ENCODE measurements around the gene PRPF4.

Gene PRPF4

DNA sequence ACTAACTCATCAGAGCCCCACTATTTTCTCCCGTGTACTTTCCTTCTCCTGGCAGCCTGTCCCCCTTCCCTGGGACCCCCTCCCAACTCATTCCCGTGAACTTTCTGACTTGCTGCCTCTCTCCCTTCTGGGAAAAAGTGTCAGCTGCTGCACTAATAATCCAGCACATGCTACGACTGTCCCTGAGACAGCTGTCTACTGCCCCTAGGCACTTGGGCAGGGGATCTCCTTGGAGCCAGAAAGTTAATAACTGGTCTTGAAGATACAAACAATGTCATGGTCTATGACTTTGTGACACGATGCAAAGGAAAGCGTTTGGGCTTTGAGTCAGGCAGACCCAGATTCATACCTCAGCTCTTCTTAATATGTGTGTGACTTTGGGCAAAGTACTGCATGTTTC, 37.8 kb downstream of the PRPF4 start:
- Histone ChIP-seq H3K9ac (ENCODE audit: low read depth, low read length, poor library complexity, severe bottlenecking) (no peak overlapping the region), H3F3A (ENCODE audit: low read depth) (no peaks in the 10 kb centered on the region), H3K9me2 (replicated peaks; ENCODE audit: low read depth, low read length) (no peaks in the 10 kb centered on the region), H4K20me1 (ENCODE audit: insufficient read depth, low read length, poor library complexity, severe bottlenecking) (no peaks in the 10 kb centered on the region), H3K4me3 (ENCODE audit: low read length, poor library complexity, severe bottlenecking) (no peak overlapping the region), H2AFZ (ENCODE audit: low read length) (no peak overlapping the region), H3K27me3 (ENCODE audit: insufficient read depth, low read length, poor library complexity, severe bottlenecking) (no peaks in the 10 kb centered on the region), H3K4me1 (ENCODE audit: insufficient read depth, low read length, poor library complexity, severe bottlenecking) (no peaks in the 10 kb centered on the region), H3K9me3 (ENCODE audit: insufficient read depth, low read depth, low read length) (no peaks in the 10 kb centered on the region), H3K36me3 (ENCODE audit: insufficient read depth, low read length) (no peaks in the 10 kb centered on the region), H3K79me2 (ENCODE audit: insufficient read depth, low read length) (no peaks in the 10 kb centered on the region), H3K4me2 (ENCODE audit: low read depth, low read length, poor library complexity, severe bottlenecking) (no peak overlapping the region)
- TF ChIP-seq EZH2phosphoT487 (IDR thresholded peaks at IDR 0.05; ENCODE audit: borderline replicate concordance) = no peak
- TF ChIP-seq, protein P1, sequence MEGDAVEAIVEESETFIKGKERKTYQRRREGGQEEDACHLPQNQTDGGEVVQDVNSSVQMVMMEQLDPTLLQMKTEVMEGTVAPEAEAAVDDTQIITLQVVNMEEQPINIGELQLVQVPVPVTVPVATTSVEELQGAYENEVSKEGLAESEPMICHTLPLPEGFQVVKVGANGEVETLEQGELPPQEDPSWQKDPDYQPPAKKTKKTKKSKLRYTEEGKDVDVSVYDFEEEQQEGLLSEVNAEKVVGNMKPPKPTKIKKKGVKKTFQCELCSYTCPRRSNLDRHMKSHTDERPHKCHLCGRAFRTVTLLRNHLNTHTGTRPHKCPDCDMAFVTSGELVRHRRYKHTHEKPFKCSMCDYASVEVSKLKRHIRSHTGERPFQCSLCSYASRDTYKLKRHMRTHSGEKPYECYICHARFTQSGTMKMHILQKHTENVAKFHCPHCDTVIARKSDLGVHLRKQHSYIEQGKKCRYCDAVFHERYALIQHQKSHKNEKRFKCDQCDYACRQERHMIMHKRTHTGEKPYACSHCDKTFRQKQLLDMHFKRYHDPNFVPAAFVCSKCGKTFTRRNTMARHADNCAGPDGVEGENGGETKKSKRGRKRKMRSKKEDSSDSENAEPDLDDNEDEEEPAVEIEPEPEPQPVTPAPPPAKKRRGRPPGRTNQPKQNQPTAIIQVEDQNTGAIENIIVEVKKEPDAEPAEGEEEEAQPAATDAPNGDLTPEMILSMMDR (conservative IDR thresholded peaks at IDR 0.05; ENCODE audit: low read length) = no peak

DNA sequence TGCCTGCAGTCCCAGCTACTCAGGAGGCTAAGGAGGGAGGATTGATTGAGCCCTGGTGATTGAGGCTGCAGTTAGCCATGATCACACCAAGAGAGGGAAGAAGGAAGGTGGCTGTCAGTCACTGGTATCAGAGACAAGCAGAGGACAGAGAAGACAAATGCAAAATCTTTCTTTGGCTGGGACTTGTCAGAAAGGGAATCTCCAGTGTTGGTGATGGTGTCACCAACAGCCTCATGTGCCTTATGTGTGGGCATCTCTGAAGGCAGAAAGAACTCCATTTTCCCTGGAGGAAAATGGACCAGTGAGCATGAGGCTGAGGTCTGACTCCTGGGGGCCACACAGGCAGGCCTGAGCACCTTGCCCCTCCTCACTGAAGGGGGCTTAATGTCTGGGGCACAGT, 39.8 kb downstream of the PRPF4 start:
- H3K79me2 ChIP-seq (ENCODE audit: insufficient read depth, low read length) = no peaks in the 10 kb centered on the region
- H3K9ac ChIP-seq (ENCODE audit: low read depth, low read length, poor library complexity, severe bottlenecking) = no peak overlapping the region
- no peak overlapping the region for H2AFZ ChIP-seq (ENCODE audit: low read length)

DNA sequence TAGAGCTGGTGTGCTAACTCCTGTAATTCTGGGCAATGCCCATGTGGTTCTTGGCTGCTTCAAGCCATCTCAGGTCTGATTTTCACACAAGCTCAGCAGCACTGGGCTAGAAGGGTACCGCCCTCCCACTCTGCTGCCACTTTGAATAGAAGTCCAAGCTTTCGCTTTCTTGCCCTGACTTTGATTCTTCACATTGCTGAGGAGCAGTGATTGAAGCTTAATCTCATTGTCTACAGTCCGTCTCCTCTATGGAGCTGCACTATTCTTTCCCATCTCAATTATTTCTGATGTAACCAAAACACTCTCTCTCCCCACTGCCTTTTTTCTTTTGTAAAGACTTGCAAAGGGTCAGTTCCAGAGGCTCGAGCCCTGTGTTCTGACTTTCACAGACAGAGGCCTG, 40.6 kb downstream of the PRPF4 start:
- Histone ChIP-seq H2AFZ (ENCODE audit: low read length) (no peak overlapping the region), H3K9me2 (replicated peaks; ENCODE audit: low read depth, low read length) (no peaks in the 10 kb centered on the region), H3K4me2 (ENCODE audit: low read depth, low read length, poor library complexity, severe bottlenecking) (no peak overlapping the region), H3K79me2 (ENCODE audit: insufficient read depth, low read length) (no peaks in the 10 kb centered on the region), H3K36me3 (ENCODE audit: insufficient read depth, low read length) (no peaks in the 10 kb centered on the region), H3F3A (ENCODE audit: low read depth) (no peaks in the 10 kb centered on the region), H3K4me1 (ENCODE audit: insufficient read depth, low read length, poor library complexity, severe bottlenecking) (no peaks in the 10 kb centered on the region), H4K20me1 (ENCODE audit: insufficient read depth, low read length, poor library complexity, severe bottlenecking) (no peaks in the 10 kb centered on the region), H3K9me3 (ENCODE audit: insufficient read depth, low read depth, low read length) (no peaks in the 10 kb centered on the region), H3K4me3 (ENCODE audit: low read length, poor library complexity, severe bottlenecking) (no peak overlapping the region), H3K27me3 (ENCODE audit: insufficient read depth, low read length, poor library complexity, severe bottlenecking) (no peaks in the 10 kb centered on the region), H3K9ac (ENCODE audit: low read depth, low read length, poor library complexity, severe bottlenecking) (no peak overlapping the region)
- TF ChIP-seq EZH2phosphoT487 (IDR thresholded peaks at IDR 0.05; ENCODE audit: borderline replicate concordance) = no peak
- TF ChIP-seq, protein P1 (conservative IDR thresholded peaks at IDR 0.05; ENCODE audit: low read length) = no peak

More for the DNA sequence above, 39.8 kb downstream of the PRPF4 start:
- Histone ChIP-seq H3K9me2 (replicated peaks; ENCODE audit: low read depth, low read length) (no peaks in the 10 kb centered on the region), H3K4me1 (ENCODE audit: insufficient read depth, low read length, poor library complexity, severe bottlenecking) (no peaks in the 10 kb centered on the region), H4K20me1 (ENCODE audit: insufficient read depth, low read length, poor library complexity, severe bottlenecking) (no peaks in the 10 kb centered on the region), H3K4me2 (ENCODE audit: low read depth, low read length, poor library complexity, severe bottlenecking) (no peak overlapping the region), H3K4me3 (ENCODE audit: low read length, poor library complexity, severe bottlenecking) (no peak overlapping the region), H3K36me3 (ENCODE audit: insufficient read depth, low read length) (no peaks in the 10 kb centered on the region), H3K27me3 (ENCODE audit: insufficient read depth, low read length, poor library complexity, severe bottlenecking) (no peaks in the 10 kb centered on the region), H3K9me3 (ENCODE audit: insufficient read depth, low read depth, low read length) (no peaks in the 10 kb centered on the region), H3F3A (ENCODE audit: low read depth) (no peaks in the 10 kb centered on the region)
- TF ChIP-seq, protein P1 (conservative IDR thresholded peaks at IDR 0.05; ENCODE audit: low read length) = no peak
- no peak for TF ChIP-seq EZH2phosphoT487 (IDR thresholded peaks at IDR 0.05; ENCODE audit: borderline replicate concordance)
